SK-N-SH (cell line): Measurements from ENCODE around the gene CLASP1. TPM values are rescaled to one million over a fixed set of nuclear protein-coding genes. Genes with fewer than 3 reads are reported as not detected.

ENCODE experiments used
- CTCF ChIA-PET: fragments of 300-600, 350-600 bp; formaldehyde crosslinking; extraction: SDS; loops from one replicate; lab custom pipeline; 2021; lab: Yijun Ruan, JAX
- POLR2A ChIA-PET: fragments of 350-600 bp; sonication (Branson Sonifier 250); formaldehyde crosslinking; extraction: SDS; loops from one replicate; lab custom pipeline; 2020; ENCODE audit warnings: antibody characterized with exemption, inconsistent platforms; lab: Yijun Ruan, JAX
- DNase-seq: peaks from one replicate; pipeline ENCODE4 v3.0.0; 2012
- H2AFZ ChIP-seq: fragments of 200-600 bp; sonication (generic); 2 replicates; pipeline ENCODE4 v1.8.1; 2016; ENCODE audit warnings: antibody characterized with exemption, mild to moderate bottlenecking, low read depth
- H3F3A ChIP-seq: fragments of 200-600 bp; sonication (generic); replicated peaks from 2 replicates; pipeline ENCODE3; 2016; ENCODE audit warnings: antibody characterized with exemption, mild to moderate bottlenecking; ENCODE audit not compliant: insufficient read depth
- H3K27ac ChIP-seq, 2 experiments: fragments of 200-500 bp in 1 of 2; fragments of 200-600 bp in 1 of 2; sonication (Bioruptor generic) in 1 of 2; sonication (generic), shearing (Covaris generic) in 1 of 2; 2 replicates each; pipeline versions ENCODE4 v1.5.1 to v1.6.1; 2014 to 2016; ENCODE audit warnings: low read depth in 2 of 2, inconsistent platforms in 1 of 2, low read length in 1 of 2, mild to moderate bottlenecking in 1 of 2, mixed read lengths in 1 of 2
- H3K27me3 ChIP-seq: fragments of 200-600 bp; sonication (generic), shearing (Covaris generic); 2 replicates; pipeline ENCODE4 v1.6.1; 2016; ENCODE audit warnings: mixed run types; ENCODE audit not compliant: insufficient read depth
- H3K36me3 ChIP-seq, 2 experiments: fragments of 200-500 bp in 1 of 2; fragments of 200-600 bp in 1 of 2; sonication (Bioruptor generic) in 1 of 2; sonication (generic) in 1 of 2; replicated peaks in 1 of 2; 2 replicates each; pipeline versions ENCODE3 to v1.5.1; 2014 to 2016; ENCODE audit warnings: low read length in 1 of 2, mild to moderate bottlenecking in 1 of 2; ENCODE audit not compliant: insufficient read depth in 2 of 2, control insufficient read depth in 1 of 2
- H3K4me1 ChIP-seq, 2 experiments: fragments of 200-500 bp in 1 of 2; fragments of 200-600 bp in 1 of 2; sonication (Bioruptor generic) in 1 of 2; sonication (generic), shearing (Covaris generic) in 1 of 2; 2 replicates each; pipeline versions ENCODE4 v1.5.1 to v1.6.1; 2014 to 2016; ENCODE audit warnings: low read depth in 1 of 2, low read length in 1 of 2, mixed run types in 1 of 2; ENCODE audit not compliant: insufficient read depth in 2 of 2, control insufficient read depth in 1 of 2
- H3K4me2 ChIP-seq: fragments of 200-600 bp; sonication (generic), shearing (Covaris generic); 2 replicates; pipeline ENCODE4 v1.6.1; 2017; ENCODE audit warnings: mixed run types
- H3K4me3 ChIP-seq, 2 experiments: fragments of 200-500 bp in 1 of 2; fragments of 200-600 bp in 1 of 2; sonication (Bioruptor generic) in 1 of 2; sonication (generic), shearing (Covaris generic) in 1 of 2; 2 replicates each; pipeline versions ENCODE4 v1.5.1 to v1.8.1; 2014 to 2016; ENCODE audit warnings: low read depth in 2 of 2, inconsistent platforms in 1 of 2, low read length in 1 of 2, mild to moderate bottlenecking in 1 of 2, mixed read lengths in 1 of 2, moderate library complexity in 1 of 2
- H3K79me2 ChIP-seq: fragments of 200-600 bp; sonication (generic); 2 replicates; pipeline ENCODE4 v1.8.1; 2017; ENCODE audit warnings: mild to moderate bottlenecking; ENCODE audit not compliant: insufficient read depth
- H3K9ac ChIP-seq: fragments of 200-600 bp; sonication (generic); 2 replicates; pipeline ENCODE4 v1.6.1; 2017; ENCODE audit warnings: mixed run types
- H3K9me2 ChIP-seq: fragments of 200-600 bp; sonication (generic); 2 replicates; pipeline ENCODE4 v1.6.1; 2017; ENCODE audit warnings: mixed run types
- H3K9me3 ChIP-seq: fragments of 200-600 bp; sonication (generic); 2 replicates; pipeline ENCODE4 v1.6.1; 2017; ENCODE audit warnings: mixed run types, mild to moderate bottlenecking, moderate library complexity
- H4K20me1 ChIP-seq: fragments of 200-600 bp; sonication (generic); 2 replicates; pipeline ENCODE4 v1.6.1; 2017; ENCODE audit warnings: mild to moderate bottlenecking, mixed run types; ENCODE audit not compliant: insufficient read depth
- EP300 ChIP-seq, 2 experiments: IDR thresholded peaks; 2 replicates each; pipeline versions ENCODE4 v1.4.0 to v1.6.1; 2012; ENCODE audit warnings: borderline replicate concordance in 1 of 2, low read depth in 1 of 2, low read length in 1 of 2
- FOSL2 ChIP-seq: IDR thresholded peaks from 2 replicates; pipeline ENCODE4 v1.4.0; 2012; ENCODE audit warnings: low read depth, mild to moderate bottlenecking, moderate library complexity, borderline replicate concordance
- FOXJ3 ChIP-seq: sonication (generic); formaldehyde crosslinking; IDR thresholded peaks from 2 replicates; pipeline ENCODE4 v1.5.1; 2020; ENCODE audit warnings: mild to moderate bottlenecking, missing genetic modification reagents
- FOXM1 ChIP-seq: IDR thresholded peaks from 2 replicates; pipeline ENCODE4 v1.4.0; 2012; ENCODE audit warnings: low read depth, mild to moderate bottlenecking
- GABPA ChIP-seq: IDR thresholded peaks from 2 replicates; pipeline ENCODE4 v1.4.0; 2012; ENCODE audit warnings: low read depth, mild to moderate bottlenecking
- IRF3 ChIP-seq: fragments of 150-350 bp; IDR thresholded peaks from 2 replicates; pipeline ENCODE4 v1.6.1; 2016; ENCODE audit warnings: mild to moderate bottlenecking, low read depth, low read length
- MAX ChIP-seq: IDR thresholded peaks from 2 replicates; pipeline ENCODE4 v1.4.0; 2012; ENCODE audit warnings: low read depth
- NFIC ChIP-seq: IDR thresholded peaks from 2 replicates; pipeline ENCODE4 v1.4.0; 2012; ENCODE audit warnings: borderline replicate concordance
- NRF1 ChIP-seq: IDR thresholded peaks from 2 replicates; pipeline ENCODE4 v1.6.1; 2012; ENCODE audit warnings: low read depth, mild to moderate bottlenecking, low read length
- PBX3 ChIP-seq: IDR thresholded peaks from 2 replicates; pipeline ENCODE4; 2012
- POLR2AphosphoS5 ChIP-seq: IDR thresholded peaks from 2 replicates; pipeline ENCODE4 v1.6.1; 2012; ENCODE audit warnings: low read depth, low read length
- RAD21 ChIP-seq: IDR thresholded peaks from 2 replicates; pipeline ENCODE4 v1.6.1; 2012; ENCODE audit warnings: mild to moderate bottlenecking, low read length
- RXRA ChIP-seq: IDR thresholded peaks from 2 replicates; pipeline ENCODE4 v1.4.0; 2012; ENCODE audit warnings: low read depth, mild to moderate bottlenecking, borderline replicate concordance
- SIN3A ChIP-seq: IDR thresholded peaks from 2 replicates; pipeline ENCODE4 v1.6.1; 2012; ENCODE audit warnings: low read depth, mild to moderate bottlenecking, low read length, moderate library complexity, borderline replicate concordance
- TCF12 ChIP-seq: IDR thresholded peaks from 2 replicates; pipeline ENCODE4 v1.4.0; 2012
- USF1 ChIP-seq: IDR thresholded peaks from 2 replicates; pipeline ENCODE4 v1.4.0; 2012; ENCODE audit warnings: low read depth, borderline replicate concordance
- WGBS: methylation state at CpG from one replicate; pipeline ENCODE4 v1.1.6; 2017; ENCODE audit warnings: low lambda C conversion rate; 5-methylcytosine and 5-hydroxymethylcytosine counted together
- polyA plus RNA-seq, 3 experiments: library from polyadenylated mRNA; depleted of rRNA; stranded (reverse); fragments of >200 nt; gene quantifications; 2 replicates each; pipeline ENCODE4 v1.2.3, GENCODE V29; 2012

Gene CLASP1
- polyA plus RNA-seq, 1 of the 3 experiments (the other 2 are of a cell fraction) = 4.9 TPM

GRCh38 chr2:121387591-121388325, 261.5 kb downstream of the CLASP1 start:
- ChIA-PET POLR2A (no interaction called here), CTCF (interaction anchor here (0.9 to 1.3 kb wide), 2 partner anchors 14 to 292 kb away, joined by 3 to 5 read pairs; no protein-coding TSS in a partner anchor)
- Histone ChIP-seq H3K79me2 (no peaks in the 10 kb centered on the region), H3F3A (peaks cover 5% of the 10 kb centered on the region), H3K27me3 (no peaks in the 10 kb centered on the region), H3K4me3 (no peak overlapping the region), H3K9me2 (no peaks in the 10 kb centered on the region), H3K36me3 (peaks cover 45 to 46% of the 10 kb centered on the region in 2 experiments), H3K4me1 (no peaks in the 10 kb centered on the region; a peak in 3 of 4 replicates), H3K27ac (no peak overlapping the region), H3K9me3 (no peaks in the 10 kb centered on the region), H4K20me1 (no peaks in the 10 kb centered on the region), H2AFZ (no peak overlapping the region), H3K9ac (no peak overlapping the region), H3K4me2 (no peak overlapping the region)
- WGBS = 96% methylated on average over 5 of the region's 5 CpGs
- TF ChIP-seq NRF1 = no peak
- no peak for TF ChIP-seq MAX
- TF ChIP-seq SIN3A = no peak
- no peak for TF ChIP-seq RAD21
- no peak for TF ChIP-seq POLR2AphosphoS5
- no peak for TF ChIP-seq PBX3
- no peak for TF ChIP-seq TCF12
- TF ChIP-seq USF1 = no peak
- no peak for TF ChIP-seq RXRA
- no peak for TF ChIP-seq FOXJ3
- TF ChIP-seq EP300 (IDR thresholded peaks at IDR 0.05; ENCODE audit: borderline replicate concordance in 1 of 2, low read depth in 1 of 2, low read length in 1 of 2) = no peak
- no peak for TF ChIP-seq GABPA
- TF ChIP-seq IRF3 = no peak
- TF ChIP-seq FOXM1 = no peak
- TF ChIP-seq FOSL2 = no peak
- no peak for TF ChIP-seq NFIC
- DNase-seq = no peak
